Left cardiac atrium (tissue), 4 donors: ENCODE data around the gene PIK3CA. TPM values are rescaled to one million over a fixed set of nuclear protein-coding genes. Genes with fewer than 3 reads are reported as not detected.
A peak's percentile ranks its signal among the peaks of the same experiment; 100 is the strongest.
"Not testable (repeated sequence)": the region's sequence is repeated elsewhere in the genome, so short reads cannot be mapped to it uniquely, and the experiment has no call there.

ENCODE experiments used
- ATAC-seq, 2 donors: fragments of 200-7000 bp; cut with Tn5 transposase; one replicate each; pipeline ENCODE4 v1.9.1; 2020; ENCODE audit warnings: mild to moderate bottlenecking in 2 of 2, moderate library complexity in 2 of 2
- DNase-seq: peaks from one replicate; pipeline ENCODE4 v3.0.0-alpha.2; 2020
- intact Hi-C, 2 donors: fragments of 100-400 bp; cut with DNase I; formaldehyde crosslinking; loops; one replicate each; pipeline versions ENCODE4 v1.14.1 to v1.15.1; 2022 to 2023
- long read RNA-seq: library from polyadenylated mRNA; unstranded; transcript quantifications from one replicate; pipeline ENCODE4 v2.0.0, GENCODE V29; 2021
- total RNA-seq, 2 donors: library from RNA; stranded (reverse); fragmentation: NEBNext Ultra II Directional; extraction: Animal tissue kit (Norgen Biotek cat#: 25700); gene quantifications; one replicate each; pipeline ENCODE4 v1.2.1, GENCODE V29; 2021
- donor health status: DM: no; HTN: yes; CAD: no.
- donor health status: DM: no; HTN: yes; CAD: no; lungs with severe emphysema.
- donor health status: DM: yes; HTN: yes; CAD: no.
- donor health status: Dilated cardiomyopathy.

PIK3CA gene
- 10 to 100 TPM; 22.0 to 23.1 TPM for total RNA-seq
- long read RNA-seq, partial matches to known transcripts: 2 of 3 reads
- long read RNA-seq, other reads (novel, unspliced or antisense): 1 of 3 reads

DNA sequence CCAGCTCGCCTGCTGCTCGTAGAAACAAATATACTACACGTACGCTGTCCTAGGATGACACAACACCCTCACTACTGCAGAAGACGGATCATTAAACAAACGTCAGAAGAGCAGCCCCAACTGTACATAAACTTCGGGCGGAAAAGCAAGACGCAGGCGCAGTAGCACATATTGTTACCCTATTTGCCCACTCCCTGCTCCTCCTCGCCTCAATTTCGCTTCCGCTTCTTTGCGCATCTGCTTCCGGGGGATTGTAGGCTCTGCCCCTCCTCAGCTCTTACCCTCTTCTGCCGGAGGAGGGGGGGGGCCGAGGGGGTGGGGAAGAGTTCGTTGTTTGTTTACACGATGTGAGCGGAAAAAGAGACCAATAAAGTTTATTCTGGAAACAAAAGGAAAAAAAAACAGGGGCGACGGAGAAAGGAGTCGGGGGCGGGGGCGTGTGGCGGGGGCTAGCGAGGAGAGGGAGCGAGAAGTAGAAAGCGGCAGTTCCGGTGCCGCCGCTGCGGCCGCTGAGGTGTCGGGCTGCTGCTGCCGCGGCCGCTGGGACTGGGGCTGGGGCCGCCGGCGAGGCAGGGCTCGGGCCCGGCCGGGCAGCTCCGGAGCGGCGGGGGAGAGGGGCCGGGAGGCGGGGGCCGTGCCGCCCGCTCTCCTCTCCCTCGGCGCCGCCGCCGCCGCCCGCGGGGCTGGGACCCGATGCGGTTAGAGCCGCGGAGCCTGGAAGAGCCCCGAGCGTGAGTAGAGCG, at the start of gene PIK3CA:
PIK3CA (plus strand) TSS at position 485 of the 743 bp plus-strand sequence. CDS start 50,469 bp downstream, outside the sequence.
- peak; percentile 95 for DNase-seq
- ATAC-seq: peak; percentile 97
- intact Hi-C loops: loop anchor here (5.0 to 10.0 kb wide), 4 partner anchors 49 to 169 kb away; no protein-coding TSS in a partner anchor

GRCh38 chr3:179098388-179099077, 49.6 kb upstream of the PIK3CA start:
- DNase-seq (no peak), ATAC-seq (no peak)
- intact Hi-C loops: no loop called here

- DNase-seq: no peak
- ATAC-seq: no peak
- intact Hi-C loops: loop anchor here in 1 of 2 donors (10.0 kb wide), 1 partner anchor 214 kb away; no protein-coding TSS in a partner anchor
These were observed 47.5 kb upstream of the PIK3CA start for GRCh38 chr3:179100652-179101051.

DNA sequence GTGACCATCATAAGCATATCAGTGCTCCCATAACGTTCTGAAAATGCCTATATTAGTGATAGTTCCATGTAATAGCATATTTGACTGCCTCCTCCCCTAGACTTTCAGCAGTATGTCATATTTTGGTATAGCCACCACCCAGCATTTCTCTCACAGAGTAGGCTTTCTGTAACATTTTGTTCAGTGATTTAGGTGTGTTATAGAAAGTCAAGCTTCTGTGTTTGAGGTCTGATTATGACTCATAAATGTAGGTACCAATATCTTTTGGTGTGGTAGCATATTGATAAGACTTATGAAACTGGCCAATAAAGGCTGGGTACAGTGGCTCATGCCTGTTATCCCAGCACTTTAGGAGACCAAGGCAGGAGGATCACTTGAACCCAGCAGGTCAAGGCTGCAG, 42.3 kb upstream of the PIK3CA start:
- ATAC-seq: no peak
- intact Hi-C loops: loop anchor here in 1 of 2 donors (10.0 kb wide), 1 partner anchor 209 kb away; no protein-coding TSS in a partner anchor

GRCh38 chr3:179107617-179108016, 40.5 kb upstream of the PIK3CA start:
- ATAC-seq (no peak), DNase-seq (no peak)
- intact Hi-C loops: loop anchor here in 1 of 2 donors (10.0 kb wide), 1 partner anchor 207 kb away; no protein-coding TSS in a partner anchor

More for the DNA sequence above, 42.3 kb upstream of the PIK3CA start:
- no peak for DNase-seq

GRCh38 chr3:179108086-179108485, 40.1 kb upstream of the PIK3CA start:
- ATAC-seq (peak in 1 of 2 donors; percentile 16), DNase-seq (no peak)
- intact Hi-C loops: loop anchor here in 1 of 2 donors (10.0 kb wide), 1 partner anchor 207 kb away; no protein-coding TSS in a partner anchor

DNA sequence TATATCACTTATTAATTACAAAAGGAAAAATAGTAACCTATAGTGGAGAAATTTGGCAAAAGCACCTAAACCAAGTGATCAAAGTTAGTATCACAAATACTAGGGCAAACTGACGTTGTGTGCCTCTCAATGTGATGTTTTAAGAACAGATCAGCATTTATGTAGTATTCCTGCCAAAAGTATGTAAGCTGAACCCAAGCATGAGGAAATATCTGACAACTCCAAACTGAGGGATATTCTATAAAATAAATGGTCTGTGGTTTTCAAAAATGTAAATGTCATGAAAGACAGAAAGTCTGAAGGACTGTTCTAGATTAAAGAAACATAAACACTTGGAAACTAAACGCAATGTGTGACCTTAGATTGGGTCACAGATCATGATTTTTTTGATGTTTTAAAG, 34.3 kb upstream of the PIK3CA start:
- no peak for DNase-seq
- no peak for ATAC-seq
- intact Hi-C loops: no loop called here

- intact Hi-C loops, ATAC-seq, DNase-seq: not testable (repeated sequence)
These were observed 32.7 kb upstream of the PIK3CA start for GRCh38 chr3:179115444-179115843.

- intact Hi-C loops: no loop called here
- ATAC-seq (no peak), DNase-seq (no peak)
These were observed 31.3 kb upstream of the PIK3CA start for GRCh38 chr3:179116816-179117215.

DNA sequence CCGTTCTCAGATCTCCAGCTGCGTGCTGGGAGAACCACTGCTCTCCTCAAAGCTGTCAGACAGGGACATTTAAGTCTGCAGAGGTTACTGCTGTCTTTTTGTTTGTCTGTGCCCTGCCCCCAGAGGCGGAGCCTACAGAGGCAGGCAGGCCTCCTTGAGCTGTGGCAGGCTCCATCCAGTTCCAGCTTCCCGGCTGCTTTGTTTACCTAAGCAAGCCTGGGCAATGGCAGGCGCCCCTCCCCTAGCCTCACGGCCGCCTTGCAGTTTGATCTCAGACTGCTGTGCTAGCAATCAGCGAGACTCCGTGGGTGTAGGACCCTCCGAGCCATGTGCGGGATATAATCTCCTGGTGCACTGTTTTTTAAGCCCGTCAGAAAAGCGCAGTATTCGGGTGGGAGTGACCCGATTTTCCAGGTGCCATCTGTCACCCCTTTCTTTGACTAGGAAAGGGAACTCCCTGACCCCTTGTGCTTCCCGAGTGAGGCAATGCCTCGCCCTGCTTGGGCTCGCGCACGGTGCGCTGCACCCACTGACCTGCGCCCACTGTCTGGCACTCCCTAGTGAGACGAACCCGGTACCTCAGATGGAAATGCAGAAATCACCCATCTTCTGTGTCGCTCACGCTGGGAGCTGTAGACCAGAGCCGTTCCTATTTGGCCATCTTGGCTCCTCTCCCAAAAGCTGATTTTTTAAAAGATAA, 15.8 kb upstream of the PIK3CA start:
- ATAC-seq, intact Hi-C loops, DNase-seq: not testable (repeated sequence)

DNA sequence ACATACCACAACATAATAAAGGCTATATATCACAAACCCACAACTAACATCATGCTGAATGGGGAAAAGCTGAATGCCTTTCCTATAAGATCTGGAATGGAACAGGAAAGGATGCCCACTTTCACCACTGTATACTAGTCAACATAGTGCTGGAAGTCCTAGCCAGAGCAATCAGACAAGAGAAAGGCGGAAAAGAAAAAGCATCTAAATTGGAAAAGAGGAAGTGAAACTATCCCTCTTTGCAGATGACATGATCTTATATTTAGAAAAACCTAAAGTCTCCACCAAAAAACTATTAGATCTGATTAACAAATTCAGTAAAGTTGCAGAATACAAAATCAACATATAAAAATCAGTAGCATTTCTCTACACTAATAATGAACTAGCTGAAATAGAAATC, 14.6 kb upstream of the PIK3CA start:
- DNase-seq (no peak), ATAC-seq (no peak)
- intact Hi-C loops: no loop called here

DNA sequence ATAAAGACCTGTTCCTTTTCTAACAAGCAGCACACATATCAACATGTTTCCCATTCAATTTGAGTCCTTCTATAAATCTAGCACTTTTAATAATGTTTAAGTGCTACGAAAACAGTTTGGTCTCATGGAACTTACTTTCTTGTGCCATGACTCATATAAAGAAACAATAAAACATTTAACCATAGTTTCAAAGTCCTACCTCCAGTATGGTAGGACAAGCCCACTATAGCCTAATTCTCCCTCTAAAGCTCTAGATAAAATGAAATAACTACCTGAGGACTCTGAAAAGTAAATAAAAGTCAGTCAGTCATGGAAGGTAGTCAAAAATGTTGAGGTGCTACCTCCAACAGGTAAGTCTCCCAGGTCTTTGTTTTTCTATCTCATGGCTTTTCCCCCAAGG, 12.0 kb upstream of the PIK3CA start:
- no peak for DNase-seq
- intact Hi-C loops: loop anchor here in 1 of 2 donors (5.0 kb wide), 1 partner anchor 166 kb away; no protein-coding TSS in a partner anchor
- ATAC-seq: no peak

DNA sequence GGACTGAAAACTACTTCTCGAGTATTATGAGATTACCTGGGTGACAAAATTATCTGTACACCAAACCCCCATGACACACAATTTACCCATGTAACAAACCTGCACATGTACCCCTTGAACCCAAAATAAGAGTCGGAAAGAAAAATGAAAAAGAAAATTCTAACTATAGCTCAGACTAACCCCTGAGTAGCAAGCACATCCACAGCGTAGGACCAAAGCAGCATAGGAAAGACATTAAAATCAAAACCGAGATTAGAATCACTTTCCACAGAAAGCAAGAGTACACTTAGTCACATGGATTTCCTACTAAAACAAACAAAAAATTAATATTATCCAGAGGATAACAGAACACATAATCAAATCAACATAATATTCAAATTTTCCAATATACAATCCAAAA, 6.3 kb upstream of the PIK3CA start:
- DNase-seq: no peak
- ATAC-seq: no peak
- intact Hi-C loops: loop anchor here in 1 of 2 donors (10.0 kb wide), 1 partner anchor 173 kb away; no protein-coding TSS in a partner anchor

DNA sequence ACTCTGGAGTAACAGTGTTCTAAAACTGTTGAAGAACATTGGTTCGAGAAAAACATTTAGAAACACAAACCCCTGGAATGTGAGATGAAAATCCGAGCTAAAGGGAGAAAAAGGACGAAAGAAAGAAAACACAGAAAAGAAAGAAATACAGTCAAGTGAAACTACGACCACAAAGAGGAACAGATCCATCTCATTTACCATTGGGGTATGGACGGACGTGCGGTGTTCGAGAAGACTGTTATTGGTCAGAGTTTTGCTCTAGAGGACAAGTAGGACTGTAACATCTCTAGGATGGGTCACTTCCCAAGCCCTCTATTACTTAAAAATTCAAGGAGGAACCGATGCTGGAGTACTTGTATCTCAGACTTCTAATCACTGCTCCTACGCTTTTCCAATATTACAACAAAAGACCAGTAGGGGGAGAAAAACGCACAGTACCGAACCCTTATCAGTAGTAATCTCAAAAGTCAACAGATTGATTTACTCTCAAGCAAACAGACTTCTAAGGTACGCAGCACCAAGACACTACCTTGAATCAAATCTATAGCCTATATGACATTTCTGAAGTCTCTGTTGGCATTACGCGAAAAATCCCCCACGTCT, 1.1 kb upstream of the PIK3CA start:
- intact Hi-C loops: loop anchor here (5.0 to 10.0 kb wide), 4 partner anchors 50 to 170 kb away; no protein-coding TSS in a partner anchor
- DNase-seq: no peak
- peak; percentile 59 to 75 for ATAC-seq

DNA sequence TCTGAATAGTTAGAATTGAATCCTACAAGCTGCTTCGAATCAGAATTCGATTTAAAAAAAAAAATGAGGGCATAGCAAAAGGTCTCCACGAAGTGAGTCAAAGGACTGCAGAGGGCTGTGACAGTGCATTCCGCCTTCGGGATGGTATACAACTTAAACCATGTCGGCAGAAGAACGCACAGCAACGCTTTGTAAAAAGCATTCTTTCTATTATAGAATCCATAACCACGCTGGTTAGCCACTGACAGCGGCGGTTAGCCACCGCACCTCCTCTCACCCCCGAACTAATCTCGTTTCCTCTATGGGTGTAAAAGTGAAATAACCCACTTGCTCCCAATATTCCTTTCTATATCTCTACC, 664 bp upstream of the PIK3CA start:
- peak; percentile 24 for DNase-seq
- ATAC-seq: peak in 1 of 2 donors; percentile 6
- intact Hi-C loops: loop anchor here (5.0 to 10.0 kb wide), 4 partner anchors 50 to 170 kb away; no protein-coding TSS in a partner anchor

DNA sequence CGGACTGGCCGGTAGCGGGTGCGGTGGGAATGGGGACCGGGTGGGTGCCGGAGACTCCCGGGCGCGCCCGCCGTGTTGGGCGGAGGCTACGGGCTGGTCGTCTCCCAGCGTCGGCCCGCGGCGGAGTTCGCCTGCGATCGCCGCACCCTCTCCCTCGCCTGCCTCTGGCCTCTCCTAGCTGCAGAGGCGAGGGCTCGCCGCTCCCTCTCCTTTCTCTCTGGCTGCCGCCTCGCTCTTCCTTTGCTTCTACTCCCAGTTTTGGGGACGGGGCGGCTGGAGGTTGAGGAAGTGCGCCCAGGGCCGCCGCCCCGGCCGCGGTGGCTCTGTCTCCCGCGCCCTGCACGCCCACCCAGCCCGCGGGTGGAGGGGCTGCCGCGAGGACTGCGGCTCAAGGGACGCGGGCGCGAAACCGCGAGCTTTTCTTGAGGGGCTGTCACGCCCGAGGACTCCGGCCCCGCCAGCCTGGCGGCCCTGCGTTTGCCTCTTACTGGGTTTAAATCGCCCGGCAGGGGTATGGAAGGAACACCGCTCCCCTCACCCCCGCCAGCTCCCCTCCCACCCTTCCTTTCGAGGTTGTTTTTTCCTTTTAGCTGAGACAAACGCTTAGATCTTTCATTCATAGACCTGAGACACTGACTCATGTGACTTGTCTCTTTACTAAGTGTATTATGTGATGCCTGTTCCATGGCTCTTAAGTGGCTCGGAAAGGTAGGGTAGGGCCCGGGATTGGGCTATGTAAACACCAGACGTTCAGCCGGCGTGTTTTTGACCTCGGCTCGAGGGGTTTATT, 654 bp downstream of the PIK3CA start:
- intact Hi-C loops: loop anchor here (5.0 to 10.0 kb wide), 4 partner anchors 48 to 168 kb away; no protein-coding TSS in a partner anchor
- peak; percentile 29 to 38 for ATAC-seq
- peak; percentile 60 for DNase-seq

GRCh38 chr3:179149406-179149867, 1.3 kb downstream of the PIK3CA start:
- intact Hi-C loops: loop anchor here (5.0 to 10.0 kb wide), 4 partner anchors 48 to 168 kb away; no protein-coding TSS in a partner anchor
- ATAC-seq: no peak
- DNase-seq: no peak
